HCT116 (cell line): ENCODE data around the gene KLHL35. TPM values are rescaled to one million over a fixed set of nuclear protein-coding genes. Genes with fewer than 3 reads are reported as not detected.

Experiments used
- ATAC-seq: fragments of 200-7000 bp; cut with Tn5 transposase; 2 replicates; pipeline ENCODE4 v1.9.1; 2020; ENCODE audit warnings: mild to moderate bottlenecking, moderate library complexity
- BruUV-seq: library from RNA; stranded (reverse); fragments of 400-500 nt; replicated peaks from 2 replicates; lab custom pipeline; 2021; lab: Mats Ljungman, UMichigan
- CTCF ChIA-PET: fragments of 300-600 bp; sonication (Branson Sonifier 250); formaldehyde crosslinking; loops from one replicate; lab custom pipeline; 2021; ENCODE audit warnings: antibody characterized with exemption; lab: Charles Lee
- POLR2A ChIA-PET: fragments of 300-600, 350-600 bp; sonication (Branson Sonifier 250); formaldehyde crosslinking; loops from one replicate; lab custom pipeline; 2021; ENCODE audit warnings: antibody characterized with exemption; lab: Charles Lee
- RAD21 ChIA-PET, 2 experiments: fragments of 300-600 bp; sonication (Branson Sonifier 250); formaldehyde crosslinking; loops; one replicate each; lab custom pipeline; 2023; ENCODE audit warnings: low total read pairs in 2 of 2; ENCODE audit not compliant: uncharacterized antibody in 2 of 2, unreplicated experiment in 2 of 2, low non-redundant PET in 1 of 2; lab: Charles Lee
- DNase-seq: peaks from one replicate; pipeline ENCODE4 v3.0.0-alpha.2; 2010; ENCODE audit warnings: low read depth, low spot score
- H2AFZ ChIP-seq: fragments of 200-600 bp; shearing (Covaris generic), sonication (generic); 2 replicates; pipeline ENCODE4 v1.6.1; 2017; ENCODE audit warnings: low read depth, mixed run types, mixed read lengths, antibody characterized with exemption, low read length; ENCODE audit not compliant: poor library complexity, severe bottlenecking
- H3K27ac ChIP-seq: 2 replicates; pipeline ENCODE4 v1.5.1; 2012; ENCODE audit warnings: low read depth, low read length
- H3K27me3 ChIP-seq: fragments of 200-600 bp; sonication (generic); 2 replicates; pipeline ENCODE4 v1.6.1; 2016; ENCODE audit warnings: mixed run types, low read length, mixed read lengths; ENCODE audit not compliant: insufficient read depth
- H3K36me3 ChIP-seq, 2 experiments: fragments of 200-500 bp in 1 of 2; fragments of 200-600 bp in 1 of 2; sonication (Bioruptor generic) in 1 of 2; sonication (generic) in 1 of 2; 2 replicates each; pipeline versions ENCODE4 v1.5.1 to v1.6.1; 2014 to 2016; ENCODE audit warnings: low read length in 2 of 2, inconsistent platforms in 1 of 2, mixed read lengths in 1 of 2, mixed run types in 1 of 2; ENCODE audit not compliant: insufficient read depth in 2 of 2, control insufficient read depth in 1 of 2
- H3K4me1 ChIP-seq, 2 experiments: fragments of 200-600 bp in 1 of 2; sonication (generic) in 1 of 2; 2 replicates each; pipeline versions ENCODE4 v1.5.1 to v1.6.1; 2012 to 2017; ENCODE audit warnings: low read length in 2 of 2, inconsistent platforms in 1 of 2, mild to moderate bottlenecking in 1 of 2, mixed read lengths in 1 of 2, mixed run types in 1 of 2, moderate library complexity in 1 of 2; ENCODE audit not compliant: insufficient read depth in 2 of 2, control insufficient read depth in 1 of 2
- H3K4me2 ChIP-seq: fragments of 200-600 bp; sonication (generic); 2 replicates; pipeline ENCODE4 v1.6.1; 2017; ENCODE audit warnings: mixed run types, low read length, mixed read lengths
- H3K4me3 ChIP-seq, 2 experiments: fragments of 200-600 bp in 1 of 2; sonication (generic) in 1 of 2; replicated peaks in 1 of 2; 2 replicates each; pipeline ENCODE4 v1.5.1; 2011 to 2016; ENCODE audit warnings: low read length in 2 of 2, control low read depth in 1 of 2, low read depth in 1 of 2, mild to moderate bottlenecking in 1 of 2, mixed read lengths in 1 of 2, mixed run types in 1 of 2
- H3K79me2 ChIP-seq: fragments of 200-600 bp; sonication (generic); 2 replicates; pipeline ENCODE4 v1.6.1; 2017; ENCODE audit warnings: mild to moderate bottlenecking, mixed run types, low read length, moderate library complexity, mixed read lengths; ENCODE audit not compliant: insufficient read depth
- H3K9ac ChIP-seq: fragments of 200-600 bp; sonication (generic); 2 replicates; pipeline ENCODE4 v1.6.1; 2016; ENCODE audit warnings: low read length, mixed read lengths
- H3K9me2 ChIP-seq: fragments of 200-600 bp; sonication (generic), shearing (Covaris generic); 2 replicates; pipeline ENCODE4 v1.6.1; 2017; ENCODE audit warnings: mixed run types, mild to moderate bottlenecking, moderate library complexity; ENCODE audit not compliant: insufficient read depth
- H3K9me3 ChIP-seq, 2 experiments: fragments of 200-500 bp in 1 of 2; fragments of 200-600 bp in 1 of 2; sonication (Bioruptor generic) in 1 of 2; sonication (generic) in 1 of 2; 2 replicates each; pipeline ENCODE4 v1.6.1; 2014 to 2017; ENCODE audit warnings: low read length in 2 of 2, mixed read lengths in 2 of 2, inconsistent platforms in 1 of 2, low read depth in 1 of 2, mild to moderate bottlenecking in 1 of 2, mixed run types in 1 of 2, moderate library complexity in 1 of 2; ENCODE audit not compliant: control insufficient read depth in 1 of 2, insufficient read depth in 1 of 2
- H4K20me1 ChIP-seq: fragments of 200-600 bp; sonication (generic), shearing (Covaris generic); 2 replicates; pipeline ENCODE4 v1.6.1; 2017; ENCODE audit warnings: mixed run types, mild to moderate bottlenecking, moderate library complexity; ENCODE audit not compliant: insufficient read depth
- CEBPB ChIP-seq: IDR thresholded peaks from 2 replicates; pipeline ENCODE4 v1.6.1; 2012; ENCODE audit warnings: low read depth
- JUND ChIP-seq: IDR thresholded peaks from 2 replicates; pipeline ENCODE4 v1.6.1; 2012
- RAD21 ChIP-seq: IDR thresholded peaks from 2 replicates; pipeline ENCODE4 v1.6.1; 2012; ENCODE audit warnings: low read depth, mild to moderate bottlenecking
- TCF7L2 ChIP-seq: IDR thresholded peaks from 2 replicates; pipeline ENCODE4 v1.7.0; 2011; ENCODE audit warnings: borderline replicate concordance, inconsistent platforms; ENCODE audit not compliant: insufficient read depth, insufficient read length; ENCODE audit errors: extremely low read depth
- ZBTB33 ChIP-seq: IDR thresholded peaks from 2 replicates; pipeline ENCODE4 v1.6.1; 2011; ENCODE audit warnings: mild to moderate bottlenecking, low read length, moderate library complexity; ENCODE audit not compliant: insufficient replicate concordance; ENCODE audit errors: extremely low read depth
- intact Hi-C: fragments of 100-400 bp; cut with micrococcal nuclease; formaldehyde crosslinking; loops from 2 replicates; pipeline ENCODE4 v1.10.0; 2022
- total RNA-seq: library from RNA; stranded (reverse); gene quantifications from one replicate; pipeline ENCODE4 v1.2.1, GENCODE V29; 2021; ENCODE audit not compliant: unreplicated experiment

KLHL35 gene
- total RNA-seq, 1 experiment from 2014 or later, result 1.7 TPM

- TF ChIP-seq ZBTB33, result no peak
- TF ChIP-seq, all 23 proteins: peak for 0
Measured at GRCh38 chr11:75440960-75441803, 8.2 kb upstream of the KLHL35 start (continued).

GRCh38 chr11:75439495-75440120 lies 6.6 kb upstream of the KLHL35 start:
- BruUV-seq, result no TSS peak
- no peak for ATAC-seq
- H2AFZ ChIP-seq, result no peak overlapping the region
- TF ChIP-seq JUND (no peak), RAD21 (no peak), TCF7L2 (no peak), CEBPB (no peak)
- TF ChIP-seq, all 23 proteins: peak for 0
- no peaks in the 10 kb centered on the region for H3K4me1 ChIP-seq
- H3K9me3 ChIP-seq, result no peaks in the 10 kb centered on the region
- intact Hi-C loops, result loop anchor here (10.0 kb wide), 1 partner anchor 425 kb away; no protein-coding TSS in a partner anchor
- H3K36me3 ChIP-seq, result no peaks in the 10 kb centered on the region
- H3K27me3 ChIP-seq, result no peaks in the 10 kb centered on the region
- H4K20me1 ChIP-seq, result no peaks in the 10 kb centered on the region
- RAD21 ChIA-PET, result no interaction called here
- no peaks in the 10 kb centered on the region for H3K9me2 ChIP-seq
- no peak overlapping the region for H3K27ac ChIP-seq
- CTCF ChIA-PET, result no interaction called here
- DNase-seq, result no peak
- H3K79me2 ChIP-seq, result no peaks in the 10 kb centered on the region
- H3K9ac ChIP-seq, result no peak overlapping the region
- POLR2A ChIA-PET, result no interaction called here
- H3K4me3 ChIP-seq, result no peak overlapping the region
- no peak overlapping the region for H3K4me2 ChIP-seq
